GM23338 (cell line): ENCODE results near the gene RGL1. TPM values are rescaled to one million over a fixed set of nuclear protein-coding genes. Genes with fewer than 3 reads are reported as not detected.

Experiments used
- ATAC-seq: fragments of 200-7000 bp; cut with Tn5 transposase; 3 replicates; pipeline ENCODE4 v1.9.1; 2020
- DNase-seq: peaks from one replicate; pipeline ENCODE4 v3.0.0-alpha.2; 2015; ENCODE audit warnings: low spot score
- H2AFZ ChIP-seq: fragments of 200-600 bp; sonication (generic); 2 replicates; pipeline ENCODE4 v1.8.0; 2016; ENCODE audit warnings: antibody characterized with exemption, mild to moderate bottlenecking, moderate library complexity
- H3F3A ChIP-seq: fragments of 200-600 bp; sonication (generic); replicated peaks from 2 replicates; pipeline ENCODE4 v1.8.0; 2017; ENCODE audit warnings: antibody characterized with exemption, mixed run types, low read depth
- H3K27ac ChIP-seq: fragments of 200-600 bp; sonication (generic); 2 replicates; pipeline ENCODE4 v1.6.1; 2016; ENCODE audit warnings: low read depth
- H3K27me3 ChIP-seq: fragments of 200-600 bp; sonication (generic); 2 replicates; pipeline ENCODE4 v1.8.0; 2016; ENCODE audit warnings: mild to moderate bottlenecking, mixed run types, moderate library complexity; ENCODE audit not compliant: insufficient read depth
- H3K36me3 ChIP-seq: fragments of 200-600 bp; sonication (generic); 2 replicates; pipeline ENCODE4 v1.8.0; 2016; ENCODE audit warnings: mild to moderate bottlenecking; ENCODE audit not compliant: insufficient read depth
- H3K4me1 ChIP-seq: fragments of 200-600 bp; sonication (generic); 2 replicates; pipeline ENCODE4 v1.8.0; 2016; ENCODE audit warnings: mild to moderate bottlenecking, moderate library complexity; ENCODE audit not compliant: insufficient read depth
- H3K4me2 ChIP-seq: fragments of 200-600 bp; sonication (generic); 2 replicates; pipeline ENCODE4 v1.7.1; 2017; ENCODE audit warnings: mixed run types
- H3K4me3 ChIP-seq: fragments of 200-600 bp; sonication (generic); 2 replicates; pipeline ENCODE4 v1.6.1; 2016; ENCODE audit warnings: mixed run types
- H3K79me2 ChIP-seq: fragments of 200-600 bp; sonication (generic); replicated peaks from 2 replicates; pipeline ENCODE4 v1.8.0; 2017; ENCODE audit warnings: mild to moderate bottlenecking; ENCODE audit not compliant: insufficient read depth
- H3K9me2 ChIP-seq: fragments of 200-600 bp; sonication (generic); 2 replicates; pipeline ENCODE4 v1.8.0; 2017; ENCODE audit not compliant: insufficient read depth
- H4K20me1 ChIP-seq: fragments of 200-600 bp; sonication (generic); replicated peaks from 2 replicates; pipeline ENCODE4 v1.8.0; 2017; ENCODE audit warnings: mild to moderate bottlenecking; ENCODE audit not compliant: insufficient read depth
- H3K27ac Mint-ChIP-seq: 2 replicates; pipeline ENCODE4 v1.8.0; 2020; ENCODE audit warnings: inconsistent platforms, mild to moderate bottlenecking, moderate library complexity, mixed read lengths
- H3K27me3 Mint-ChIP-seq: 3 replicates; pipeline ENCODE4 v1.8.0; 2022; ENCODE audit warnings: low read depth, mild to moderate bottlenecking, moderate library complexity, mixed read lengths, inconsistent platforms; ENCODE audit not compliant: insufficient read depth, poor library complexity
- H3K36me3 Mint-ChIP-seq: 3 replicates; pipeline ENCODE4 v1.8.0; 2021; ENCODE audit warnings: low read depth, mild to moderate bottlenecking, inconsistent platforms, moderate library complexity, mixed read lengths
- H3K4me1 Mint-ChIP-seq: 3 replicates; pipeline ENCODE4 v1.8.0; 2020; ENCODE audit warnings: mild to moderate bottlenecking, inconsistent platforms, mixed read lengths
- H3K4me3 Mint-ChIP-seq: 3 replicates; pipeline ENCODE4 v1.8.0; 2021; ENCODE audit warnings: moderate library complexity, mild to moderate bottlenecking, inconsistent platforms, mixed read lengths
- H3K9me3 Mint-ChIP-seq: 3 replicates; pipeline ENCODE4 v1.8.0; 2020; ENCODE audit warnings: moderate library complexity, mild to moderate bottlenecking, inconsistent platforms, mixed read lengths
- CREB1 ChIP-seq: fragments of 250-450 bp; sonication (Bioruptor Pico); IDR thresholded peaks from 2 replicates; pipeline ENCODE4 v1.5.0; 2020; ENCODE audit warnings: low read depth, mild to moderate bottlenecking, moderate library complexity
- ETS1 ChIP-seq: IDR thresholded peaks from 2 replicates; pipeline ENCODE4 v1.6.1; 2016; ENCODE audit warnings: antibody characterized with exemption
- EZH2phosphoT487 ChIP-seq: fragments of 200-600 bp; sonication (generic); IDR thresholded peaks from one replicate; pipeline ENCODE4 v1.8.1; 2018; ENCODE audit warnings: antibody characterized with exemption; ENCODE audit not compliant: unreplicated experiment
- JUNB ChIP-seq: IDR thresholded peaks from one replicate; pipeline ENCODE4 v1.6.1; 2016; ENCODE audit warnings: antibody characterized with exemption; ENCODE audit not compliant: unreplicated experiment
- NANOG ChIP-seq: IDR thresholded peaks from 2 replicates; pipeline ENCODE4 v1.6.1; 2016; ENCODE audit warnings: antibody characterized with exemption, borderline replicate concordance
- POLR2AphosphoS5 ChIP-seq: IDR thresholded peaks from 2 replicates; pipeline ENCODE4 v1.6.1; 2016; ENCODE audit warnings: antibody characterized with exemption, low read depth
- polyA plus RNA-seq: library from polyadenylated mRNA; unstranded; fragments of >200 nt; fragmentation: Nextera tagmentation; extraction: Ambion mirVana; gene quantifications from 2 replicates; pipeline ENCODE4 v1.2.1, GENCODE V29; 2016
- total RNA-seq: library from RNA; depleted of rRNA; stranded (reverse); fragments of >200 nt; shearing (Covaris generic); gene quantifications from 2 replicates; pipeline ENCODE4 v1.2.3, GENCODE V29; 2014
- TF ChIP-seq, protein P1 (sequence below): fragments of 250-450 bp; sonication (Bioruptor Pico); IDR thresholded peaks from 2 replicates; pipeline ENCODE4 v1.5.0; 2020; ENCODE audit warnings: mild to moderate bottlenecking, moderate library complexity

RGL1 gene
- total and polyA plus RNA-seq, 2 experiments from 2014 or later: 0.91 to 2.6 TPM

DNA sequence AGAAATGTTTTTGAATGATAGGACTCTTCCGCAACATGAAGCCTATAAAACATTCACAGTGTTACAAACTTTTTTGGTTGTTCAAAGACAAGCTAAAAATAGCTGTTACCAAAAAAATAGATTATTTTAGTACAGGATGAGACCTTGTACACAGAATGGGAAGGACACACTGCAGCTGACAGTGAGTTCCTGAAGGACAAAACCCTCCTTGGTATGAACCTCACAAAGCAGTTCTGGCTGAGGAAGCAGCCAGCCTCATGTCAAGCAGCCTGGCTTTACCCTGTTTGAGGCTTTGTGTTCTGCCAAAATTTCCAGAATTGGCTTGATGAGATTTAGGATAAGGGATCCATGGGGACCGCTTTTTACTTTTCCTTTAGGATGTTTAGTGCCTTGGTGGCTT lies 93.7 kb downstream of the RGL1 start:
- H3K4me1 Mint-ChIP-seq: no peaks in the 10 kb centered on the region
- Histone ChIP-seq H3K4me3 (no peak overlapping the region), H3F3A (no peaks in the 10 kb centered on the region), H3K36me3 (no peaks in the 10 kb centered on the region), H3K4me2 (no peak overlapping the region), H3K4me1 (no peaks in the 10 kb centered on the region), H3K9me2 (no peaks in the 10 kb centered on the region), H4K20me1 (no peaks in the 10 kb centered on the region), H3K27me3 (no peaks in the 10 kb centered on the region), H3K79me2 (no peaks in the 10 kb centered on the region), H3K27ac (no peak overlapping the region), H2AFZ (no peak overlapping the region)
- no peak for DNase-seq
- no peaks in the 10 kb centered on the region for H3K27me3 Mint-ChIP-seq
- TF ChIP-seq, protein P1, sequence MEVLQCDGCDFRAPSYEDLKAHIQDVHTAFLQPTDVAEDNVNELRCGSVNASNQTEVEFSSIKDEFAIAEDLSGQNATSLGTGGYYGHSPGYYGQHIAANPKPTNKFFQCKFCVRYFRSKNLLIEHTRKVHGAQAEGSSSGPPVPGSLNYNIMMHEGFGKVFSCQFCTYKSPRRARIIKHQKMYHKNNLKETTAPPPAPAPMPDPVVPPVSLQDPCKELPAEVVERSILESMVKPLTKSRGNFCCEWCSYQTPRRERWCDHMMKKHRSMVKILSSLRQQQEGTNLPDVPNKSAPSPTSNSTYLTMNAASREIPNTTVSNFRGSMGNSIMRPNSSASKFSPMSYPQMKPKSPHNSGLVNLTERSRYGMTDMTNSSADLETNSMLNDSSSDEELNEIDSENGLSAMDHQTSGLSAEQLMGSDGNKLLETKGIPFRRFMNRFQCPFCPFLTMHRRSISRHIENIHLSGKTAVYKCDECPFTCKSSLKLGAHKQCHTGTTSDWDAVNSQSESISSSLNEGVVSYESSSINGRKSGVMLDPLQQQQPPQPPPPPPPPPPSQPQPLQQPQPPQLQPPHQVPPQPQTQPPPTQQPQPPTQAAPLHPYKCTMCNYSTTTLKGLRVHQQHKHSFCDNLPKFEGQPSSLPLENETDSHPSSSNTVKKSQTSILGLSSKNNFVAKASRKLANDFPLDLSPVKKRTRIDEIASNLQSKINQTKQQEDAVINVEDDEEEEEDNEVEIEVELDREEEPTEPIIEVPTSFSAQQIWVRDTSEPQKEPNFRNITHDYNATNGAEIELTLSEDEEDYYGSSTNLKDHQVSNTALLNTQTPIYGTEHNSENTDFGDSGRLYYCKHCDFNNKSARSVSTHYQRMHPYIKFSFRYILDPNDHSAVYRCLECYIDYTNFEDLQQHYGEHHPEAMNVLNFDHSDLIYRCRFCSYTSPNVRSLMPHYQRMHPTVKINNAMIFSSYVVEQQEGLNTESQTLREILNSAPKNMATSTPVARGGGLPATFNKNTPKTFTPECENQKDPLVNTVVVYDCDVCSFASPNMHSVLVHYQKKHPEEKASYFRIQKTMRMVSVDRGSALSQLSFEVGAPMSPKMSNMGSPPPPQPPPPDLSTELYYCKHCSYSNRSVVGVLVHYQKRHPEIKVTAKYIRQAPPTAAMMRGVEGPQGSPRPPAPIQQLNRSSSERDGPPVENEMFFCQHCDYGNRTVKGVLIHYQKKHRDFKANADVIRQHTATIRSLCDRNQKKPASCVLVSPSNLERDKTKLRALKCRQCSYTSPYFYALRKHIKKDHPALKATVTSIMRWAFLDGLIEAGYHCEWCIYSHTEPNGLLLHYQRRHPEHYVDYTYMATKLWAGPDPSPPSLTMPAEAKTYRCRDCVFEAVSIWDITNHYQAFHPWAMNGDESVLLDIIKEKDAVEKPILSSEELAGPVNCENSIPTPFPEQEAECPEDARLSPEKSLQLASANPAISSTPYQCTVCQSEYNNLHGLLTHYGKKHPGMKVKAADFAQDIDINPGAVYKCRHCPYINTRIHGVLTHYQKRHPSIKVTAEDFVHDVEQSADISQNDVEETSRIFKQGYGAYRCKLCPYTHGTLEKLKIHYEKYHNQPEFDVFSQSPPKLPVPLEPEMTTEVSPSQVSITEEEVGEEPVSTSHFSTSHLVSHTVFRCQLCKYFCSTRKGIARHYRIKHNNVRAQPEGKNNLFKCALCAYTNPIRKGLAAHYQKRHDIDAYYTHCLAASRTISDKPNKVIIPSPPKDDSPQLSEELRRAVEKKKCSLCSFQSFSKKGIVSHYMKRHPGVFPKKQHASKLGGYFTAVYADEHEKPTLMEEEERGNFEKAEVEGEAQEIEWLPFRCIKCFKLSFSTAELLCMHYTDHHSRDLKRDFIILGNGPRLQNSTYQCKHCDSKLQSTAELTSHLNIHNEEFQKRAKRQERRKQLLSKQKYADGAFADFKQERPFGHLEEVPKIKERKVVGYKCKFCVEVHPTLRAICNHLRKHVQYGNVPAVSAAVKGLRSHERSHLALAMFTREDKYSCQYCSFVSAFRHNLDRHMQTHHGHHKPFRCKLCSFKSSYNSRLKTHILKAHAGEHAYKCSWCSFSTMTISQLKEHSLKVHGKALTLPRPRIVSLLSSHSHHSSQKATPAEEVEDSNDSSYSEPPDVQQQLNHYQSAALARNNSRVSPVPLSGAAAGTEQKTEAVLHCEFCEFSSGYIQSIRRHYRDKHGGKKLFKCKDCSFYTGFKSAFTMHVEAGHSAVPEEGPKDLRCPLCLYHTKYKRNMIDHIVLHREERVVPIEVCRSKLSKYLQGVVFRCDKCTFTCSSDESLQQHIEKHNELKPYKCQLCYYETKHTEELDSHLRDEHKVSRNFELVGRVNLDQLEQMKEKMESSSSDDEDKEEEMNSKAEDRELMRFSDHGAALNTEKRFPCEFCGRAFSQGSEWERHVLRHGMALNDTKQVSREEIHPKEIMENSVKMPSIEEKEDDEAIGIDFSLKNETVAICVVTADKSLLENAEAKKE: no peak
- TF ChIP-seq POLR2AphosphoS5: no peak
- no peak for TF ChIP-seq EZH2phosphoT487
- no peak for TF ChIP-seq CREB1 (CRISPR knock-in tag)
- no peak for TF ChIP-seq NANOG
- no peak for TF ChIP-seq JUNB
- TF ChIP-seq ETS1: no peak
- H3K27ac Mint-ChIP-seq: no peak overlapping the region
- H3K4me3 Mint-ChIP-seq: no peak overlapping the region
- no peaks in the 10 kb centered on the region for H3K9me3 Mint-ChIP-seq
- H3K36me3 Mint-ChIP-seq: no peaks in the 10 kb centered on the region
- ATAC-seq: no peak
